ENCODE results near the gene PTPRD.

PTPRD gene

GRCh38 chr9:8457055-8457454 is 2155.7 kb downstream of the PTPRD start:
- Mint-ChIP-seq H3K4me3 (no peak overlapping the region), H3K27ac (no peak overlapping the region), H3K27me3 (peaks cover 9% of the 10 kb centered on the region), H3K9me3 (no peaks in the 10 kb centered on the region), H3K36me3 (no peaks in the 10 kb centered on the region), H3K4me1 (no peaks in the 10 kb centered on the region)
- no peak for ATAC-seq

- H3K36me3 Mint-ChIP-seq: no peaks in the 10 kb centered on the region
- no peaks in the 10 kb centered on the region for H3K4me1 Mint-ChIP-seq
- no peak for ATAC-seq
- no peaks in the 10 kb centered on the region for H3K9me3 Mint-ChIP-seq
- H3K4me3 Mint-ChIP-seq: no peak overlapping the region
- H3K27me3 Mint-ChIP-seq: peaks cover 9% of the 10 kb centered on the region
- H3K27ac Mint-ChIP-seq: no peak overlapping the region
Measured at GRCh38 chr9:8456344-8456743, 2156.5 kb downstream of the PTPRD start.

DNA sequence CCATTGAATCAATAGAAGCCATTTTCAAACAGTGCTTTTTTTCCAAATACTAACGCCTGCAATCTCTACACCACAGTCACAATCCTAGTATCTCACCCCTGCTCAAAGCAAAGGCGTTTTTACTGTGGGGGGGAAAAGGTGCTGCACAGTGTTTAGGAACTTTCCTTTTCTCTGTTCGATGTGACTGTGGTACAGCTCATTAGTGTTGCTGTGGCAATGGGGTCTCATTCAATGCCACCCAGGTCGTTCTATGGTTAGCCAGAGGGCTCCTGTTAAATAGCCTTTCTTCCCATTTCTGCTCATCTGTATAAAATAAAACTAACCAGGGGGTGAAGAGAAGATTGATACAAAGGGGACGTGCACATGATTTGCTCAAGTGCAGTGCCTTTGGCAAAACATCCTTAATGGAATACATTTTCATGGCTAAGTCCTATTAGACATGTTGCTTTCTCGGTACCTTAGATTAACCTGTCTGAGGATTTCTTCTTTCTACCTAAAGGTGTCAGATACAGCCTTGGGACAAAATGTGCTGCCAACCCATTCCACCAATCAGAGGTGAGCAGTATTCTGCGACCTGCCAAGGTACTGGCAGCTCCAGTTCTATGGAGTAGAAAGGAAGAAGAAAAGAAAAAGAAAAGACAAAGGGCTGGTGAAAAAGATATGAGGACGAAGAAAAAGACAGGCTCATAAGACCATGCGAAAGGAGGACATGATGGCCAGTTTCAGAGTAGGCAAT is 2161.8 kb downstream of the PTPRD start:
- no peak overlapping the region for H3K4me3 Mint-ChIP-seq
- H3K27ac Mint-ChIP-seq: no peak overlapping the region
- no peaks in the 10 kb centered on the region for H3K9me3 Mint-ChIP-seq
- no peaks in the 10 kb centered on the region for H3K4me1 Mint-ChIP-seq
- no peaks in the 10 kb centered on the region for H3K36me3 Mint-ChIP-seq
- no peak for ATAC-seq
- H3K27me3 Mint-ChIP-seq: no peaks in the 10 kb centered on the region

DNA sequence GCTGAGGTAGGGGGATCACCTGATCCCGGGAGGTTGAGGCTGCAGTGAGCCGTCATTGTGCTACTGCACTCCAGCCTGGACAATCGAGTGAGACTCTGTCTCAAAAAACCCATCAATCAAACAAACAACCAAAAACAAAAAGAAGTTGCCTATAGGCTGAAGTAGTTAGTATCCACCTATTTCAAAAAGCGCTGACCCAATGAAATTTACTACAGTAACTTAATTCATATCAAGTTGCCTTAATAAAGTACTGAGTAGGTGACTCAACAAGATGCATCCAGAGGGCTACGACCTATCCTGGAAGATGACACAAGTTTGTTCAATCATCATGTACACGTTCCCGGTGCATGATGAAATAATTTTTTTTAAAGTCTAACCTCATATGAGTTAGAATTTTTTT is 2164.6 kb downstream of the PTPRD start:
- Mint-ChIP-seq H3K4me1 (no peaks in the 10 kb centered on the region), H3K4me3 (no peak overlapping the region), H3K9me3 (no peaks in the 10 kb centered on the region), H3K36me3 (no peaks in the 10 kb centered on the region), H3K27me3 (no peaks in the 10 kb centered on the region), H3K27ac (no peak overlapping the region)
- no peak for ATAC-seq

GRCh38 chr9:8447601-8448000 is 2165.2 kb downstream of the PTPRD start:
- H3K27me3 Mint-ChIP-seq: no peaks in the 10 kb centered on the region
- H3K9me3 Mint-ChIP-seq: no peaks in the 10 kb centered on the region
- no peak overlapping the region for H3K4me3 Mint-ChIP-seq
- ATAC-seq: no peak
- no peaks in the 10 kb centered on the region for H3K36me3 Mint-ChIP-seq
- H3K4me1 Mint-ChIP-seq: no peaks in the 10 kb centered on the region
- H3K27ac Mint-ChIP-seq: no peak overlapping the region

GRCh38 chr9:8437876-8438275 is 2174.9 kb downstream of the PTPRD start:
- Mint-ChIP-seq H3K27ac (no peak overlapping the region), H3K9me3 (no peaks in the 10 kb centered on the region), H3K27me3 (no peaks in the 10 kb centered on the region), H3K4me3 (no peak overlapping the region), H3K4me1 (no peaks in the 10 kb centered on the region), H3K36me3 (no peaks in the 10 kb centered on the region)
- no peak for ATAC-seq

GRCh38 chr9:8437259-8437658 is 2175.5 kb downstream of the PTPRD start:
- H3K9me3 Mint-ChIP-seq: no peaks in the 10 kb centered on the region
- H3K4me3 Mint-ChIP-seq: no peak overlapping the region
- no peaks in the 10 kb centered on the region for H3K4me1 Mint-ChIP-seq
- ATAC-seq: no peak
- H3K36me3 Mint-ChIP-seq: no peaks in the 10 kb centered on the region
- no peak overlapping the region for H3K27ac Mint-ChIP-seq
- H3K27me3 Mint-ChIP-seq: no peaks in the 10 kb centered on the region

DNA sequence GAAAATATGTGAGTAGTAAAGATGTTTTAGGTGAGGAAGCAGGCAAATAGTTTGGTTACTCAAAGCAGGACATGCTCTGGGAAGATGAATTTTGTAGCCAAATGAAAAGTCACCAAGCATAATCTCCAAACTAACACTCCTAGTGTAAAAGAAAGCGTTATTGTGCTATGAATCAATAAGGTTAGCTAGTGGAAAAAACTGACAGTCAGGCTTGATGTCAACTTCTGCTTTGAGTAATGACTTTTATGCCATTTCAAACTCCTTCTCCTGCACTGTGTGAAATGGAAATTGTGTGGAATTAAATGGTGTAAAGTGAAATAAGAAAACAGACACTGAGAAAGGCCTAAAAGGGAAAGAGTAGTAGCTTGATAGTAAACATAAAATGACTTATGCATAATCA is 2176.0 kb downstream of the PTPRD start:
- no peaks in the 10 kb centered on the region for H3K9me3 Mint-ChIP-seq
- H3K36me3 Mint-ChIP-seq: no peaks in the 10 kb centered on the region
- ATAC-seq: peak; percentile 31
- no peaks in the 10 kb centered on the region for H3K27me3 Mint-ChIP-seq
- H3K4me3 Mint-ChIP-seq: no peak overlapping the region
- H3K4me1 Mint-ChIP-seq: no peaks in the 10 kb centered on the region
- H3K27ac Mint-ChIP-seq: no peak overlapping the region

- Mint-ChIP-seq H3K36me3 (no peaks in the 10 kb centered on the region), H3K9me3 (no peaks in the 10 kb centered on the region), H3K27me3 (no peaks in the 10 kb centered on the region), H3K27ac (no peak overlapping the region), H3K4me1 (no peaks in the 10 kb centered on the region), H3K4me3 (no peak overlapping the region)
- ATAC-seq: no peak
Measured at GRCh38 chr9:8434621-8435020, 2178.2 kb downstream of the PTPRD start.

DNA sequence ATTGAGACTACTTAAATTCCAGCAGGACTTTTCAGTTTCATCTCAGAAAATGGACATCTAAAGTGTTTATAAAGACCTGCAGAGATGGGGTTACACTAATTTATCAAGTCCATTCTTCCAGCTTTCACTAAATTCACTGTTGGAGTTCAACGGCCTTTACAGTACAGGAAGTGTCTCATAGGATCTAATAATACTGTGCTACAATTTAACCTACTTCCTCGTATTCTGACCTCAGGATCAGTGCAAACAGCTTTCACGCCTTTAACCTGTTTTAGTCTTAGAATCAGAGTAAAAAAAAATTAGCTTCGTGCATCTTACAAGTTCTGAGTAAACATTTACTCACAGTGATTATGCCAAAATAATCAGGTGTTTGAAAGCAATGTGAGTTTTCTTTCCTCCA is 2180.6 kb downstream of the PTPRD start:
- Mint-ChIP-seq H3K27me3 (no peaks in the 10 kb centered on the region), H3K27ac (no peak overlapping the region), H3K9me3 (no peaks in the 10 kb centered on the region), H3K36me3 (no peaks in the 10 kb centered on the region), H3K4me1 (peaks cover 11% of the 10 kb centered on the region), H3K4me3 (no peak overlapping the region)
- no peak for ATAC-seq

DNA sequence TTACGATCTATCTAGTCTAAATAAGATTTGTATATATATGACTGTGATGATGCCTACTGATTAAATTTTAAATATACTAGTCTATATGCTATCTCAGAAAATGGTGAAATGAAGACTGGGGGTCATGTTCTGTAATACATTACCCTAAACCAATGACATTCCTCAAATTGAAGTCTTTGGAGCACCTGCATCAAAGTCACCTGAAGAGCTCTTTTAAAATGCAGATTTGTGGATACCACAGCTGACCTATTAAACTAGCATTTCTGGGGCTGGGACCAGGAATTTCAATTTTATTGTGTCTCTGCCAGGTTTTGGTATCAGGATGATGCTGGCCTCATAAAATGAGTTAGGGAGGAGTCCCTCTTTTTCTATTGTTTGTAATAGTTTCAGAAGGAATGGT is 2181.3 kb downstream of the PTPRD start:
- Mint-ChIP-seq H3K4me1 (peaks cover 11% of the 10 kb centered on the region), H3K4me3 (no peak overlapping the region), H3K36me3 (no peaks in the 10 kb centered on the region), H3K27ac (no peak overlapping the region), H3K27me3 (no peaks in the 10 kb centered on the region), H3K9me3 (no peaks in the 10 kb centered on the region)
- ATAC-seq: no peak

DNA sequence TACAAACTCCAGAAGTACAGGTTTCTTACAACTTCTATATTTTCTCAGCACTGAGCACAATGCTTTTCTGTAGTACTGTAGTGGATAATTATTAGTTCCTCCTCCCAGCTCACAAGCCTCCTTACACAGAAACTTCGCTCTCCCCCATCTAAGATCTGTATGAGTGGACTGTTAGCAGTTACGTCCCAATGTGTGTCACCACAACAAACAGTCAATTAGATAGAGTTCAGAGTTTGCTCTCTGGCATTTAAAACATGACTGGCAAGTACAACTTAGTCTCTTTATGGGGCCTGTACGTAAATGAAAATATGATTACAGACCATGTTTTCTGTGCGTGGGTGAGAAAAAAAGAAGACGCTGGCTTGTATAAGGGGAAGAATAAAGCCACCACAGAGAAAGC is 2181.9 kb downstream of the PTPRD start:
- H3K27ac Mint-ChIP-seq: no peak overlapping the region
- no peak overlapping the region for H3K4me3 Mint-ChIP-seq
- no peaks in the 10 kb centered on the region for H3K27me3 Mint-ChIP-seq
- peaks cover 11% of the 10 kb centered on the region for H3K4me1 Mint-ChIP-seq
- H3K36me3 Mint-ChIP-seq: no peaks in the 10 kb centered on the region
- H3K9me3 Mint-ChIP-seq: no peaks in the 10 kb centered on the region
- no peak for ATAC-seq

DNA sequence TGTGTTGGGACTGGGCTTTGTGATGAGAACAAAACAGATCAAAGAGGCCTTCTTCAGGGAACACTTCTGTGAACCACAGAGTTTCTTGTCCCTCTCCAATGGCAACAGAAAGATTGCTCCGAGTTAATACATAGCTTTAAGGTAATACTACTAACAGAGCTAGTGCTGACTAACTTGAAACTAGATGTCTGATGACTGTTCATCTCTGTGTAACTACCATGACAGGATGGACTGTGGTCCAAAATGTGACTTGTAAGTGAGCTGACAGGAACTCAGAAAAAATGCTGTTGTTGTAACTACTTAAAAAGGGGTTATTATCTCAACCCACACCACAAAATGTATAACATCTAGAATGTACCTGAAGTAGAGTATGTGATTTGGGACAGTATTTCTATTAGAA is 2183.0 kb downstream of the PTPRD start:
- Mint-ChIP-seq H3K27me3 (no peaks in the 10 kb centered on the region), H3K9me3 (no peaks in the 10 kb centered on the region), H3K4me1 (peaks cover 11% of the 10 kb centered on the region), H3K4me3 (no peak overlapping the region), H3K27ac (no peak overlapping the region), H3K36me3 (no peaks in the 10 kb centered on the region)
- ATAC-seq: no peak

GRCh38 chr9:8429157-8429556 is 2183.6 kb downstream of the PTPRD start:
- H3K4me1 Mint-ChIP-seq: peaks cover 11% of the 10 kb centered on the region
- no peaks in the 10 kb centered on the region for H3K36me3 Mint-ChIP-seq
- ATAC-seq: no peak
- H3K27ac Mint-ChIP-seq: no peak overlapping the region
- H3K27me3 Mint-ChIP-seq: no peaks in the 10 kb centered on the region
- H3K4me3 Mint-ChIP-seq: no peak overlapping the region
- no peaks in the 10 kb centered on the region for H3K9me3 Mint-ChIP-seq

GRCh38 chr9:8428389-8428788 is 2184.4 kb downstream of the PTPRD start:
- Mint-ChIP-seq H3K36me3 (no peaks in the 10 kb centered on the region), H3K9me3 (no peaks in the 10 kb centered on the region), H3K4me3 (no peak overlapping the region), H3K4me1 (peaks cover 11% of the 10 kb centered on the region), H3K27ac (no peak overlapping the region), H3K27me3 (no peaks in the 10 kb centered on the region)
- ATAC-seq: no peak

DNA sequence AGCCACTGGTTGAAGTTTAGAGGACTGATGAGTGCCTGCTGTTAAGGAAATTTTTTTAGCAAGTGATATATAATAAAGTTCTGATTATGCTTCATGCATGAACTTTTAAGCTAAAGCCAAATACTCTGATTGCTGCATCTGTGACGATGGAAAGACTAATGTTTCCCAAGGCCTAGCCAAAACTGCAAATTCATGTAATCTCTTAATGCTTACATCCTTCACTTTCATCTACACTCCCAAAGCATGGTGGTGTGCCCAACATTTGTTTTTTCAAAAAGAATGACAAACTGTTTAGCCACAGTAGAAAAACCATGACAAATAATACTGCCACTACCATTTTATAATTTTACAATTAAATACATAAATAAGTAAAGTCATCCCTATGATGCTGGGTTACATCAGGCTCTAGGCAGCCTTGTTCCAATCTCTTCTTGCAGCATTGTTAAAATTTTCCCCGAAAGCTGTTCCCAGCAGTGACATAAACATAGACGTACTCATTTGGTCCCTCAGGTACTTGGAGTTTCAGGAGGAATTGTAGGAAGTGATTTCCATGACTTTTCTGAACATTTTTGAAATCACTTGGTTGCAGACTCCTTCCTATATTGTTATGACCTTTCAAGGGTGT is 2187.9 kb downstream of the PTPRD start:
- no peak overlapping the region for H3K27ac Mint-ChIP-seq
- no peaks in the 10 kb centered on the region for H3K36me3 Mint-ChIP-seq
- peaks cover 11% of the 10 kb centered on the region for H3K4me1 Mint-ChIP-seq
- ATAC-seq: no peak
- H3K4me3 Mint-ChIP-seq: no peak overlapping the region
- no peaks in the 10 kb centered on the region for H3K9me3 Mint-ChIP-seq
- no peaks in the 10 kb centered on the region for H3K27me3 Mint-ChIP-seq
